ENCODE data around the gene RALGDS.

- TF ChIP-seq EGR1 (IDR thresholded peaks at IDR 0.05): no peak
- TF ChIP-seq CEBPB (IDR thresholded peaks at IDR 0.05): no peak
- TF ChIP-seq TAF1 (IDR thresholded peaks at IDR 0.05; ENCODE audit: low read depth): no peak
- no peak for TF ChIP-seq FOXM1 (IDR thresholded peaks at IDR 0.05; ENCODE audit: borderline replicate concordance, low read depth)
- TF ChIP-seq YY1 (IDR thresholded peaks at IDR 0.05; ENCODE audit: low read depth): no peak
- no peak for TF ChIP-seq MAX (IDR thresholded peaks at IDR 0.05)
- TF ChIP-seq RAD21 (IDR thresholded peaks at IDR 0.05; ENCODE audit: low read depth): no peak
- TF ChIP-seq EP300 (IDR thresholded peaks at IDR 0.05; ENCODE audit: borderline replicate concordance): no peak
- no peak for TF ChIP-seq USF1 (IDR thresholded peaks at IDR 0.05)
- 0 out of 2 replicates have a peak, but pooled peaks have one; percentile 16 for TF ChIP-seq NFIC (IDR thresholded peaks at IDR 0.05)
- TF ChIP-seq REST (IDR thresholded peaks at IDR 0.05; ENCODE audit: low read depth): no peak
- TF ChIP-seq TEAD4 (IDR thresholded peaks at IDR 0.05): no peak
- TF ChIP-seq CREB1 (IDR thresholded peaks at IDR 0.05; ENCODE audit: low read depth): no peak
- TF ChIP-seq TCF12 (IDR thresholded peaks at IDR 0.05; ENCODE audit: low read depth): no peak
Observed at GRCh38 chr9:133050142-133050541, 70.9 kb downstream of the RALGDS start.
